ENCODE results near the gene PLCL1.
A peak's percentile ranks its signal among the peaks of the same experiment; 100 is the strongest.

Gene PLCL1

DNA sequence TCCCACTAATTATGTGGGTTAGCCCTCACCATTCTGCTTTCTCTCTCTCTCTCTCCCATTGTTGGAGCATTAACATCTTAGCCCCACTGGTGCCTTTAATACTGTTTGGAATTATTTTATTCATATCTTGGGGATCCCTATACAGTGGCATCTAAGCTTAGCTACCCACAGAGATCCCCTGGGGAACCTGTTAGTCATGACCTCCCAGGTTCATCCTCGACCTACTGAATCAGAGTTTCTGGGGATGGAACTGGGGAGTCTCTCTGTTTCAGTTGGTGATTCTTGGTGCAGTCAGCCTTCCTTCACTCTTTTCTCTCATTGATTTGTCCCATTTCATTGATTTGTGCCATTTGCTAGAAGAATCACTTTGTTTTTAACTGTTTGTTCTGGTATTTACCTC, 137.3 kb downstream of the PLCL1 start:
- no peak for TF ChIP-seq Cebpa-rat (IDR thresholded peaks at IDR 0.05)

DNA sequence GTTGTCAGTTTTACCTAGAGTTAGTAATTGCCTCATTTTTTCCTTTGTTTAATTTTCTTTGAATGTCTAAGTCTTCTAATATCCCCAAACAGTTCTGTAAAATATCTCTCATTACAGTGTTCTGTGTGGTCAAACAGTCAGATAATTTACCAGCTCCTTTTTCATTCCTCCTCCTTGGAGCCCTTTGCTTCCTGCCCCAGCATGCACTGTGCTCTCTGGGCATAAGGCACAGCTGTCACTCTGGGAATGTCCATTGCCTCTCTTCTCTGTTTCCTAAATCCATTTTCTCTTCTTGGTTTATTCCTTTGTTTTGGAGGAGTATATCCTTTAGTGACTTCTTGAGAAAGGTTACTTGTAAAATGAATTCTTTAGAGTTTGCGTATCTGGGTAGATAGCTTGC, 139.3 kb downstream of the PLCL1 start:
- Histone ChIP-seq H3K36me3 (no peaks in the 10 kb centered on the region), H4K20me1 (no peaks in the 10 kb centered on the region), H3K4me3 (no peak overlapping the region), H3K27ac (no peak overlapping the region), H3K27me3 (peaks cover 6 to 26% (median 15%) of the 10 kb centered on the region in 11 experiments), H3K4me1 (no peaks in the 10 kb centered on the region; a peak in 1 of 20 replicates), H3K9ac (no peak overlapping the region), H3K4me2 (no peak overlapping the region), H3K9me3 (replicated peaks in 1 of 11) (no peaks in the 10 kb centered on the region)
- TF ChIP-seq Cebpa-rat (IDR thresholded peaks at IDR 0.05) = no peak

More for the DNA sequence above, 137.3 kb downstream of the PLCL1 start:
- no peak overlapping the region for H3K27ac ChIP-seq
- H3K27me3 ChIP-seq = peaks cover 0 to 10% (median 0%) of the 10 kb centered on the region in 11 experiments; a peak in 4 of 22 replicates
- H3K4me1 ChIP-seq = no peaks in the 10 kb centered on the region; a peak in 1 of 20 replicates
- H4K20me1 ChIP-seq = no peaks in the 10 kb centered on the region
- no peak overlapping the region for H3K4me2 ChIP-seq
- no peaks in the 10 kb centered on the region for H3K36me3 ChIP-seq
- H3K4me3 ChIP-seq = no peak overlapping the region
- H3K9me3 ChIP-seq (replicated peaks in 1 of 11) = no peaks in the 10 kb centered on the region
- no peak overlapping the region for H3K9ac ChIP-seq

DNA sequence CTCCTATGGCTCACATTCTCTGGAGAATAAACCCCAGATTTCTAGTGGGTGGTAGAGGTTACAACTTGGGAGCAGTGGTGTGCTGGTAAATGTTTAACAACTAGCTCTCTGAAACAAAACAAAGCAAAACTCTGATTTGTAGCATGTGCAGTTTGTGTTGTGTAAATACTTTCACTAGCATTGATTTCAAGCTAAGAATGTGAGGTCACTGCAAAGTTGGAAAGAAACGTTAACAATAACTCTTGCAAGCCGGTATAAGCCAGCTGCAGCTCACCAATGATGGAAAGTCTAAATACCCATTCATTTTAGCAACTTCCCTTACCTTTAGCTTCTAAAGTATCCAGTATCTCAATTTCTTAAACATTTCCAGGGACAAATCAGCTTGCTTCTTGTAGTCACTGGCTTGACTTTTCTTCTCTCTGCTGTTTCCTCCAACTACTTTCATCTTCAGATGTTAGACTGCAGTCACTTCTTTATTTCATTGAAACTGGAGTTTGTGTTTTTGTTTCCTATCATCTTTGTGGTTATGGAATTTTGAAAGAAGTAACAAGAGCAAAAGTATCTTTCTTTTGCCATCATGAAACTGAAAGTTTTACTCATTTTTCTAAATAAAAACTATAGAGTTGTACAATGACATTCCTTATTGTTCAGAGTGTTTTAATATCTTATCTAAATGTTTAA, 140.2 kb downstream of the PLCL1 start:
- Histone ChIP-seq H3K27ac (no peak overlapping the region), H3K9me3 (replicated peaks in 1 of 11) (no peaks in the 10 kb centered on the region), H3K4me1 (no peaks in the 10 kb centered on the region; a peak in 1 of 20 replicates), H3K4me3 (no peak overlapping the region), H4K20me1 (no peaks in the 10 kb centered on the region), H3K36me3 (no peaks in the 10 kb centered on the region), H3K4me2 (no peak overlapping the region), H3K27me3 (peaks cover 15 to 34% (median 23%) of the 10 kb centered on the region in 11 experiments), H3K9ac (no peak overlapping the region)
- TF ChIP-seq Cebpa-rat (IDR thresholded peaks at IDR 0.05) = no peak

DNA sequence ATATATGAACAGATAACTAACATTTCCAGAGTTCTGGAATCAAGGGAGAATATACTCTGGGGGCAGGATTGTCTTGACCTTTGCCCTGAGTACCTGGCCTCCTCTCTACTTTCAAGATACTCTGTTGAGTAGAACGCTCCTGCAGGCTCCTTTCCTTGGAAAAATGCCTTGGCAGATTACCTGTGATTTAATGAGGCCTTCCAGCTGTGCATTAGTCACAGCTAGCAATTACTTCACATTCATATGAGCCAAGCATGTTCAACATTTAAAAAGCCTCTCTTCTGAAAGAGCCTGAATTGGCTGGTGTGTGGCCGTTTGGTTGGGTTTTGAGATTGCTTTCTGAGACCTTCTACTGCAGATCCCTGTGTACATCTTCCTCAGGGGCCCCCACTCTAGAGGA, 142.2 kb downstream of the PLCL1 start:
- Histone ChIP-seq H3K4me1 (no peaks in the 10 kb centered on the region; a peak in 1 of 20 replicates), H3K4me3 (no peak overlapping the region), H3K27me3 (peaks cover 33 to 54% (median 41%) of the 10 kb centered on the region in 11 experiments)

DNA sequence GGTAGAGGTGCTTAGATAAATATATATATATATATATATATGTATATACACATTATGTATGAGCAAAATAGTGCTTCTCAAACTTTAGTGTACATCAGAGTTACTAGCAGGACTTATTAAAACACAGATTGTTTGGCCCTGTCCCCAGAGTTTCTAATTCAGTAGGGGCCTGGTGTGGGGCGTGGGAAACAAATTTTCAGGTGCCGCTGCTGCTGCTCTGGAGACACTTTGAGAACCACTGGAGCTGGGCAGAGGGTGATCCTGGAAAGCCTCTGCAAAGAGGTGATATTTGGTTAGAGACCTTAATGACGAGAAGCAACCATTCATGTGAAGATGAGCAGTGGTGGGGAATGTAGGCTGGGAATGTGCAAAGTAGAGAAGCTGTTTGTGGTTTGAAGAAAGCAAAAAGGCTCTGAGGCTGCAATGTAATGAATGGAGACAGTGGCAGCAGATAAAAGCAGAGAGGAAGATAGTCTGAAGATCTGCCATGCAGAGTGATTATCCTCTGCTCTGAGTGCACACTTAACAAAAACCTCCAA, 142.9 kb downstream of the PLCL1 start:
- Histone ChIP-seq H3K9ac (no peak overlapping the region), H3K27me3 (peaks cover 38 to 59% (median 48%) of the 10 kb centered on the region in 11 experiments), H3K36me3 (no peaks in the 10 kb centered on the region), H3K9me3 (replicated peaks in 1 of 11) (no peaks in the 10 kb centered on the region), H3K27ac (no peak overlapping the region), H3K4me3 (no peak overlapping the region), H3K4me2 (no peak overlapping the region), H4K20me1 (no peaks in the 10 kb centered on the region), H3K4me1 (peaks cover 0 to 4% (median 0%) of the 10 kb centered on the region in 10 experiments; a peak in 2 of 20 replicates)
- no peak for TF ChIP-seq Cebpa-rat (IDR thresholded peaks at IDR 0.05)

More for the DNA sequence above, 142.2 kb downstream of the PLCL1 start:
- Histone ChIP-seq H3K4me2 (no peak overlapping the region), H3K36me3 (no peaks in the 10 kb centered on the region), H3K9ac (no peak overlapping the region), H3K9me3 (replicated peaks in 1 of 11) (no peaks in the 10 kb centered on the region), H4K20me1 (no peaks in the 10 kb centered on the region), H3K27ac (no peak overlapping the region)
- no peak for TF ChIP-seq Cebpa-rat (IDR thresholded peaks at IDR 0.05)

DNA sequence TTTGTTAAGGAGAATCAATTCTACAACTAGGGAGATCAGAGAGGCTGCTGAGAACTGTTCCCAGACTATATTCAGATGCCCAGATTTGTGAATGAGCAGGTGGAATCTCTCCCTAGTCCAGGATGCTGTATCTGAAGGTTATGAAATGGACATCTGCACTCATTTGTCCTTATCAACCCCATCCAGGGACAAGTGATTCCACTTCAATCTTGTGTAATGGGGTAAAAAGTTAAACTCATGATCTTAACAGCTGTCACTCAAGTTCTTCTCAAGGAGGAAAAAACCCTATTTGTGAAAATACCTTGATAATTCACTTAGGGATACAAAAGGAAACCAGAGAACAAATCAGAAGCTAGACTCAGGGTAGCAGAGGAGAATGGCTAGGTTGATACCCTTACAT, 144.8 kb downstream of the PLCL1 start:
- H3K27ac ChIP-seq = no peak overlapping the region
- H3K9ac ChIP-seq = no peak overlapping the region
- H3K4me3 ChIP-seq = no peak overlapping the region
- no peaks in the 10 kb centered on the region for H3K36me3 ChIP-seq
- no peaks in the 10 kb centered on the region for H3K9me3 ChIP-seq (replicated peaks in 1 of 11)
- peaks cover 49 to 71% (median 58%) of the 10 kb centered on the region in 11 experiments for H3K27me3 ChIP-seq
- no peak for TF ChIP-seq Cebpa-rat (IDR thresholded peaks at IDR 0.05)
- no peaks in the 10 kb centered on the region for H4K20me1 ChIP-seq
- peaks cover 0 to 9% (median 0%) of the 10 kb centered on the region in 10 experiments; a peak in 2 of 20 replicates for H3K4me1 ChIP-seq
- H3K4me2 ChIP-seq = no peak overlapping the region

DNA sequence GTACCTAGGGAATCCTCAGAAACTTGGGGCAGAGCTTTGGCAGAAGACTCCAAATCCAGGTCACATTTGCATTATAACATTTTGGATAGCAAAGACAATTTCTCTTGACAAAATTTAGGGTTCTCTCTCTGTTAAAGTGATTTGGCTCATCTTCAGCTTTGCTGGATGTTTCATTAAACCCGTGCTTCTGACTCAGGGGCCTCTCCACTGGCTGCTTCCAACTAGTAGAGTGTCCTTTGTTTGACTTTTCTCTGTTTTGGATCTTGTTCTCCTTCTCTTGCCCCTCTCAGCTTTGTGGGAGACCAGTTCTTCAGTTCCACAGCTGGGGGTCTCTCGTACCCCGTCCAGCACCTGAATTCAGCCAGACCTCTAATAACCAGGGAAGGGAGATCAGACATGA, 145.6 kb downstream of the PLCL1 start:
- no peak for TF ChIP-seq Cebpa-rat (IDR thresholded peaks at IDR 0.05)
- H3K4me3 ChIP-seq = no peak overlapping the region
- H3K36me3 ChIP-seq = no peaks in the 10 kb centered on the region
- peaks cover 55 to 79% (median 63%) of the 10 kb centered on the region in 11 experiments for H3K27me3 ChIP-seq
- no peaks in the 10 kb centered on the region for H4K20me1 ChIP-seq
- H3K4me2 ChIP-seq = no peak overlapping the region
- H3K27ac ChIP-seq = no peak overlapping the region
- no peak overlapping the region for H3K9ac ChIP-seq
- no peaks in the 10 kb centered on the region for H3K9me3 ChIP-seq (replicated peaks in 1 of 11)
- H3K4me1 ChIP-seq = peaks cover 0 to 13% (median 0%) of the 10 kb centered on the region in 10 experiments; a peak in 2 of 20 replicates

DNA sequence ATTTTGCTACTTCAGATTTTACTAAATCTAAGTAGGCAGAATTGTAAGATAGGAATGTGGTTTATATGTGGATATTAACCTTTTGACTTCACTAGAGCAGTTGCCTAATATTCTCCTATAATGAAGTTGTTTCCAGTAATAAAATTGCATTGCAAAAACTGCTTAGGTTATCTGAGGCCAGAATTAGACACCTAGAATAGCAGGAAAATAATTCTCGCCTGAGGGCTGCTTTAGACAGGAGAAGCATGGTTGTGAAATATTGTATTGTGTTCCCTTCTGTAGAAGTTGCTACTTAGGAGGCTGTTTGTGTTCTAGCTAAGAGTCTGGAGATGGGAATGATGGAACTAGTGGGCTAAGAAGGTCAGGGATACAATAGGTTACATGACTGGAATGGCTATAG, 146.3 kb downstream of the PLCL1 start:
- H3K4me3 ChIP-seq = no peak overlapping the region
- TF ChIP-seq Cebpa-rat (IDR thresholded peaks at IDR 0.05) = no peak
- H3K27ac ChIP-seq = no peak overlapping the region
- H3K4me2 ChIP-seq = no peak overlapping the region
- H4K20me1 ChIP-seq = no peaks in the 10 kb centered on the region
- peaks cover 51 to 86% (median 69%) of the 10 kb centered on the region in 11 experiments for H3K27me3 ChIP-seq
- peaks cover 0 to 1% (median 0%) of the 10 kb centered on the region in 11 experiments; a peak in 1 of 22 replicates for H3K9me3 ChIP-seq (replicated peaks in 1 of 11)
- H3K4me1 ChIP-seq = peaks cover 0 to 13% (median 0%) of the 10 kb centered on the region in 10 experiments; a peak in 2 of 20 replicates
- H3K36me3 ChIP-seq = no peaks in the 10 kb centered on the region
- H3K9ac ChIP-seq = no peak overlapping the region

DNA sequence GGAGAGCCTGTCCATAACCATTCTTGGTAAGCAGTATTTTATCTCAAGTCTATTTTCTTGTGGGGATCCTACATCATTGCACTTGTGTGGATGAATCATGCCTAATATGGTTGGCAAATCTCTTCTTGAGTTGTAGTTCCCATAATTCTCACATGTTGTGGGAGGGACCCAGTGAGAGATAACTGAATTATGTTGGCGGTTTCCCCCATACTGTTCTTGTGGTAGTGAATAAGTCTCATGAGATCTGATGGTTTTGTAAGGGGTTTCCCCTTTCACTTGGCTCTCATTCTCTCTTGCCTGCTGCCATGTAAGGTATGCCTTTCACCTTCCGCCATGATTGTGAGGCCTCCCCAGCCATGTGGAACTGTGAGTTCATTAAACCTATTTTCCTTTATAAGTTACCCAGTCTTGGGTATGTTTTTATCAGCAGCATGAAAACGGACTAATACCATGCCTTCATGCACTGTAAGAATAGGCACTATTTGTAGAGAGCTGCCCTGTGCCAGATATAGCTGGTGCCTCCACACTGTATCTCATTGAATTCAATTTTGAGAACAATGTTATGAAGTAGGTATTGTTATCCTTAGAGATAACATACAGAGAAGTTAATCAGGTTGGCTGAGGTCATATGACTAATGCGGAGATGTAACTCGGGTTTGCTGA, 148.3 kb downstream of the PLCL1 start:
- H3K4me1 ChIP-seq = peaks cover 0 to 13% (median 0%) of the 10 kb centered on the region in 10 experiments; a peak in 2 of 20 replicates
- no peak for TF ChIP-seq Cebpa-rat (IDR thresholded peaks at IDR 0.05)
- H3K36me3 ChIP-seq = no peaks in the 10 kb centered on the region
- peaks cover 0 to 9% (median 0%) of the 10 kb centered on the region in 11 experiments; a peak in 2 of 22 replicates for H3K9me3 ChIP-seq (replicated peaks in 1 of 11)
- no peaks in the 10 kb centered on the region for H4K20me1 ChIP-seq
- peak overlapping the region in 2 of 11 experiments; percentile 46 to 52; a peak in 3 of 22 replicates for H3K4me2 ChIP-seq
- no peak overlapping the region for H3K27ac ChIP-seq
- H3K27me3 ChIP-seq = peaks cover 40 to 90% (median 70%) of the 10 kb centered on the region in 11 experiments
- H3K9ac ChIP-seq = no peak overlapping the region
- no peak overlapping the region for H3K4me3 ChIP-seq
